ENCODE data around the gene TMEM18. TPM values are rescaled to one million over a fixed set of nuclear protein-coding genes. Genes with fewer than 3 reads are reported as not detected.

The TMEM18 gene
- total RNA-seq, 1 donor from 2014 or later = 19.3 TPM

DNA sequence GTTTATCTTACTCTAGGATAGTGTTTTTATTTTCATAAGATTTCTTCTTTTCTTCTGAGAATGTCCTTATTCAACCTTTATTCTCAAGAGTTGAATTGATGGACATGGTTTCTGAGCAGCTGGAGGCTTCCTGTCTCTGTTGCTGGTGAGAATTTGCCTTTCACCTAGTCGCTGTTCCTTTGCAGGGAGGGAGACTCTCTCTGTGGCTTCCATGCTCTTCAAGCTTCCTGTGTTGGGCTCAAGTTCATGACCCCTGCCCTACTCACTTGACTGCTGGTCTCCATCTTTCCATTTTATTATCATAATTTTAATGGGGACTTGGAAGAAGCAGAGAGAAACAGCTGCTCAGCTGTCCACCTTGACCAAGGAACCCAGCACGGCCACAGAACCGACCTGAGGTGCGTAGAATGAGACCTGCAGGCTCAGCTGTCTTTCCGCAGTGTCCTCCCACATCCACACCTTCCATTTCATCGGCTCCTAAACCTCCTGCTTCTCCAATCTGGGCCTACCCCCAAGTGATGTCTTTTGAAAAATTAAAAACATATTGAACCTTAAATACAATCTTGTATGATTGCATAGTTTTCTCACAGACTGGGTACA is 24.2 kb downstream of the TMEM18 start:
- no peak overlapping the region for H3K4me3 Mint-ChIP-seq (ENCODE audit: low read depth)
- TF ChIP-seq, protein P1, sequence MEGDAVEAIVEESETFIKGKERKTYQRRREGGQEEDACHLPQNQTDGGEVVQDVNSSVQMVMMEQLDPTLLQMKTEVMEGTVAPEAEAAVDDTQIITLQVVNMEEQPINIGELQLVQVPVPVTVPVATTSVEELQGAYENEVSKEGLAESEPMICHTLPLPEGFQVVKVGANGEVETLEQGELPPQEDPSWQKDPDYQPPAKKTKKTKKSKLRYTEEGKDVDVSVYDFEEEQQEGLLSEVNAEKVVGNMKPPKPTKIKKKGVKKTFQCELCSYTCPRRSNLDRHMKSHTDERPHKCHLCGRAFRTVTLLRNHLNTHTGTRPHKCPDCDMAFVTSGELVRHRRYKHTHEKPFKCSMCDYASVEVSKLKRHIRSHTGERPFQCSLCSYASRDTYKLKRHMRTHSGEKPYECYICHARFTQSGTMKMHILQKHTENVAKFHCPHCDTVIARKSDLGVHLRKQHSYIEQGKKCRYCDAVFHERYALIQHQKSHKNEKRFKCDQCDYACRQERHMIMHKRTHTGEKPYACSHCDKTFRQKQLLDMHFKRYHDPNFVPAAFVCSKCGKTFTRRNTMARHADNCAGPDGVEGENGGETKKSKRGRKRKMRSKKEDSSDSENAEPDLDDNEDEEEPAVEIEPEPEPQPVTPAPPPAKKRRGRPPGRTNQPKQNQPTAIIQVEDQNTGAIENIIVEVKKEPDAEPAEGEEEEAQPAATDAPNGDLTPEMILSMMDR (IDR thresholded peaks at IDR 0.05; ENCODE audit: unreplicated experiment) = no peak
- H3K36me3 Mint-ChIP-seq (ENCODE audit: insufficient read depth) = no peaks in the 10 kb centered on the region
- H3K4me1 Mint-ChIP-seq (ENCODE audit: low read depth) = peaks cover 9% of the 10 kb centered on the region
- H3K27me3 Mint-ChIP-seq = peaks cover 3% of the 10 kb centered on the region
- H3K27ac Mint-ChIP-seq = no peak overlapping the region
- DNase-seq (ENCODE audit: low spot score, unreplicated experiment) = peak; percentile 1
- no peaks in the 10 kb centered on the region for H3K9me3 Mint-ChIP-seq (ENCODE audit: low read depth)

DNA sequence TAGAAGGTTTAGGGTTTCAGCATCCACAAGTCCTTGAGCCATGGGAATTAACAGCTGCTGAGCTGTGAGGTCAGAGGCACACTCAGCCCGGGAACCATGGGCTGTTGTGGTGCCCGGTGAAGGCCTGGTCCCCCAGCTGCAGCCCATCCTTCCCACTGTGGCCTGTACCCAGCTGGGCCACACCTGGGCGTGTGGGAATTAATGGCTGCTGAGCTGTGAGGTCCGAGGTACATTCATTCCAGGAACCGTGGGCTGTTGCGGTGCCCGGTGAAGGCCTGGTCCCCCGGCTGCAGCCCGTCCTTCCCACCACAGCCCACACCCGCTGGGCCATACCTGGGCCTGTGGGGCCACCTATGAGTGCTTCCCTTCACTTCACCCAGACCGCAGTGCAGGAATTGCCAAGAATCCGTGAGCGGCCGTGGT is 25.2 kb downstream of the TMEM18 start:
- H3K27me3 Mint-ChIP-seq = peaks cover 3% of the 10 kb centered on the region
- no peak overlapping the region for H3K4me3 Mint-ChIP-seq (ENCODE audit: low read depth)
- TF ChIP-seq, protein P1 (IDR thresholded peaks at IDR 0.05; ENCODE audit: unreplicated experiment) = no peak
- H3K9me3 Mint-ChIP-seq (ENCODE audit: low read depth) = no peaks in the 10 kb centered on the region
- no peak for DNase-seq (ENCODE audit: low spot score, unreplicated experiment)
- H3K4me1 Mint-ChIP-seq (ENCODE audit: low read depth) = peaks cover 9% of the 10 kb centered on the region
- H3K27ac Mint-ChIP-seq = no peak overlapping the region
- no peaks in the 10 kb centered on the region for H3K36me3 Mint-ChIP-seq (ENCODE audit: insufficient read depth)

DNA sequence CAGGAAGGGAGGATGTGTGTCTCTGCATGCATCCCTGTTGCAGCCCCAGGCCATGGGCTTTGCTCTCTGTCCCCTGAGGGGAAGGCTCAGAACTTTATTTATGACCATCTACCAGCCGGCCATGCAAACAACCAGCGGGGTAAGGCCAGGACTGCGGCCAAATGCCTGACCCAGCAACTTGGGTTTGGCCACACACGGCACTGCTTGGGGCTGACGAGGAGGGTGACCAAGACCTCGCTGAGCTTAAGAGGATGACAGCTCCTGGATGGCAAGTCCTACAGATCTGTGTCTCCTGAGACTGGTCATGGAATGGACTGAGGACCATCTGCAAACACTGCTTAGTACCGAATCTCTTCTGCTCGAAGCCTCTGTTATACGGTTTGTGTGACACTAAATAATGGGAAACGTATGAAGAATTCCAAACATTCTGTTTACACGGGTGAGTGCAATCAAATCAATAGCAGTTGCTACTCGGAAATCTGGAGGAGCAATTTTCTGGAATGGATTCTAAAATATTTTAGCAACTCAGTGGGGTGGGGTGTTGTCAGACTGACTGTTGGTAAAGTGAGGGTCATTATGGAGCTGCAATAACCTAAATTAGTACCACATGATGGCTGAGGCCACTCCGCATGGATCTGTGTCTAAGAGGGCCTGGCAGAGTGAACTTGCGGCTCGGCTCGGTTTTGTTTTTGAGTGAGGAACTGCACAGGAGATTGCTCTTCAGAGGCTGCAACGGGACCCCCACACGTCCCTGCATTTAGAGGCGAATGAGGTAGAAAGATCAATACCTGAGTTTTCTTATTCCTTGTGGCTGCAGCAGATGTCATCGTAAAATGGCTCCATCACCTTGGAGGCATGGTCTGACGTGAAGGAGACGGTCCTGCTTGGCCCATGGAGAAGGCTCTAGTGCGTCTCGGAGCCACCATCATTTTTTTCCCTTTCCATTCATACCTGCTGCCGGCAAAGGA is 26.6 kb downstream of the TMEM18 start:
- H3K36me3 Mint-ChIP-seq (ENCODE audit: insufficient read depth) = no peaks in the 10 kb centered on the region
- TF ChIP-seq, protein P1 (IDR thresholded peaks at IDR 0.05; ENCODE audit: unreplicated experiment) = no peak
- peak; percentile 1 for DNase-seq (ENCODE audit: low spot score, unreplicated experiment)
- peaks cover 10% of the 10 kb centered on the region for H3K27me3 Mint-ChIP-seq
- peaks cover 9% of the 10 kb centered on the region for H3K4me1 Mint-ChIP-seq (ENCODE audit: low read depth)
- H3K4me3 Mint-ChIP-seq (ENCODE audit: low read depth) = no peak overlapping the region
- no peaks in the 10 kb centered on the region for H3K9me3 Mint-ChIP-seq (ENCODE audit: low read depth)
- peak overlapping the region; percentile 7 for H3K27ac Mint-ChIP-seq

DNA sequence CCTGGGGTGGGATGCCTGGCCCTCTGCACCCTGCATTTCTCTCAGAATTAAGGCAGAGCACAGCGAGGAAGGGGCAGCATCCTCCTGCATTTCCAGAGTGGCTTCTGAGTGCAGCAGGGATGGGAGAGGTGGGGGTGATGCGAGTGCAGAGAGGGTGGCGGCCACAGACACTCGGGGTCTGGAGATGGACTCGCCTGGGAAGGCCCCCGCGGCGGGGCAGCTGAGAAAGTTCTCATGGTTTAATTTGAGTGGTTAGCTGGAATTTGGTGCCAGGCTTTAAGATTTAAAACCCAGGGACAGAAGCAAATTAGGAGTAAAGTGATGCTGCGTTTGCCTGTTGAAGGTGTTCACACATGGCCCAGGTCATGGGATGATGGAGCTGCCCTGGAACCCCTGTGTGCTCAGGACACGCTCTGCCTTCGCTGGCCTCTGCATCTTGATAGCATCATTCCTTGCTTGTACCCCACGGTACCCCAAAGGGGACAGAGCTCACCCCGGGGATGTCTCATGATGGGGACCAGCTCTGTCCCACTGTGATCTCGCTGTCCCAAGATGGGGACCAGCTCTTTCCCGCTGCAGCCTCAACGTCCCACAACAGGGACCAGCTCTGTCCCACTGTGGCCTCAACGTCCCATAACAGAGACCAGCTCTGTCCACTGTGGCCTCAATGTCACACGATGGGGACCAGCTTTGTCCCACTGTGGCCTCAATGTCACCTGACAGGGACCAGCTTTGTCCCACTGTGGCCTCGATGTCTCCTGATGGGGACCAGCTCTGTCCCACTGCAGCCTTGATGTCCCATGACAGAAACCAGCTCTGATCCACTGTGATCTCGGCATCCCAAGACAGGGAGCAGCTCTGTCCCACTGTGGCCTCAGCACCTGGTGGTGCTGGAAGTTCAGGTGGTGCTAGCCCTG is 27.5 kb downstream of the TMEM18 start:
- peaks cover 9% of the 10 kb centered on the region for H3K4me1 Mint-ChIP-seq (ENCODE audit: low read depth)
- no peaks in the 10 kb centered on the region for H3K36me3 Mint-ChIP-seq (ENCODE audit: insufficient read depth)
- H3K27me3 Mint-ChIP-seq = peaks cover 14% of the 10 kb centered on the region
- no peaks in the 10 kb centered on the region for H3K9me3 Mint-ChIP-seq (ENCODE audit: low read depth)
- DNase-seq (ENCODE audit: low spot score, unreplicated experiment) = peak; percentile 7
- no peak overlapping the region for H3K4me3 Mint-ChIP-seq (ENCODE audit: low read depth)
- TF ChIP-seq, protein P1 (IDR thresholded peaks at IDR 0.05; ENCODE audit: unreplicated experiment) = no peak
- no peak overlapping the region for H3K27ac Mint-ChIP-seq

All from progenitor cell of endocrine pancreas (in vitro differentiated cells).